ENCODE measurements around the gene SMG6.

Gene SMG6

GRCh38 chr17:2081564-2081963, 222.0 kb downstream of the SMG6 start:
- TF ChIP-seq ISL1 (CRISPR knock-in tag; IDR thresholded peaks at IDR 0.05) (no peak), TCF4 (CRISPR knock-in tag; IDR thresholded peaks at IDR 0.05; ENCODE audit: borderline replicate concordance) (no peak), ZFP3 (CRISPR knock-in tag; IDR thresholded peaks at IDR 0.05) (no peak), CSDC2 (CRISPR knock-in tag; IDR thresholded peaks at IDR 0.05) (no peak), POU6F1 (CRISPR knock-in tag; IDR thresholded peaks at IDR 0.05; ENCODE audit: borderline replicate concordance, low read depth) (no peak)
- ATAC-seq: peak; percentile 9; the same call in 1 of the 3 replicates

GRCh38 chr17:2077040-2077439, 226.5 kb downstream of the SMG6 start:
- ATAC-seq: no peak

More at GRCh38 chr17:2077040-2077439, 226.5 kb downstream of the SMG6 start:
- TF ChIP-seq ZNF565 (CRISPR knock-in tag; conservative IDR thresholded peaks at IDR 0.05; ENCODE audit: low read depth) (no peak), GLIS3 (CRISPR knock-in tag; IDR thresholded peaks at IDR 0.05) (no peak), ZNF70 (CRISPR knock-in tag; IDR thresholded peaks at IDR 0.05) (no peak), TSHZ2 (CRISPR knock-in tag; IDR thresholded peaks at IDR 0.05) (no peak), ZFP3 (CRISPR knock-in tag; IDR thresholded peaks at IDR 0.05) (no peak), PPARA (CRISPR knock-in tag; IDR thresholded peaks at IDR 0.05; ENCODE audit: borderline replicate concordance) (no peak), CREB5 (CRISPR knock-in tag; IDR thresholded peaks at IDR 0.05; ENCODE audit: low read depth) (no peak), ZNF8 (CRISPR knock-in tag; IDR thresholded peaks at IDR 0.05) (no peak), ZC3H10 (CRISPR knock-in tag; IDR thresholded peaks at IDR 0.05) (no peak), ARNTL (CRISPR knock-in tag; IDR thresholded peaks at IDR 0.05; ENCODE audit: borderline replicate concordance, low read depth) (no peak), ESRRG (CRISPR knock-in tag; IDR thresholded peaks at IDR 0.05) (no peak), PATZ1 (CRISPR knock-in tag; IDR thresholded peaks at IDR 0.05; ENCODE audit: borderline replicate concordance) (no peak), ISL1 (CRISPR knock-in tag; IDR thresholded peaks at IDR 0.05) (no peak), CSDC2 (CRISPR knock-in tag; IDR thresholded peaks at IDR 0.05) (no peak), ZFP30 (CRISPR knock-in tag; IDR thresholded peaks at IDR 0.05) (no peak), BACH2 (CRISPR knock-in tag; IDR thresholded peaks at IDR 0.05; ENCODE audit: borderline replicate concordance) (no peak), OSR1 (CRISPR knock-in tag; IDR thresholded peaks at IDR 0.05) (no peak), CSRNP3 (CRISPR knock-in tag; IDR thresholded peaks at IDR 0.05) (no peak), SNAI2 (CRISPR knock-in tag; IDR thresholded peaks at IDR 0.05) (no peak), TOX (CRISPR knock-in tag; IDR thresholded peaks at IDR 0.05; ENCODE audit: borderline replicate concordance) (no peak)
